Mammary epithelial cell (primary cell): ENCODE data around the gene CTNNBL1.

Source experiments
- EZH2 ChIP-seq: IDR thresholded peaks from 2 replicates; pipeline ENCODE4 v1.6.1; 2012; ENCODE audit warnings: low read length, inconsistent platforms, borderline replicate concordance
- TF ChIP-seq, protein P1 (sequence below), 2 donors: IDR thresholded peaks in 1 of 2; conservative IDR thresholded peaks in 1 of 2; 2 replicates each; pipeline ENCODE4 v1.5.1; 2011 to 2012; ENCODE audit warnings: inconsistent platforms in 2 of 2, low read length in 2 of 2, mild to moderate bottlenecking in 2 of 2, control low read depth in 1 of 2, low read depth in 1 of 2; ENCODE audit not compliant: insufficient read depth in 1 of 2; ENCODE audit errors: extremely low read depth in 1 of 2

DNA sequence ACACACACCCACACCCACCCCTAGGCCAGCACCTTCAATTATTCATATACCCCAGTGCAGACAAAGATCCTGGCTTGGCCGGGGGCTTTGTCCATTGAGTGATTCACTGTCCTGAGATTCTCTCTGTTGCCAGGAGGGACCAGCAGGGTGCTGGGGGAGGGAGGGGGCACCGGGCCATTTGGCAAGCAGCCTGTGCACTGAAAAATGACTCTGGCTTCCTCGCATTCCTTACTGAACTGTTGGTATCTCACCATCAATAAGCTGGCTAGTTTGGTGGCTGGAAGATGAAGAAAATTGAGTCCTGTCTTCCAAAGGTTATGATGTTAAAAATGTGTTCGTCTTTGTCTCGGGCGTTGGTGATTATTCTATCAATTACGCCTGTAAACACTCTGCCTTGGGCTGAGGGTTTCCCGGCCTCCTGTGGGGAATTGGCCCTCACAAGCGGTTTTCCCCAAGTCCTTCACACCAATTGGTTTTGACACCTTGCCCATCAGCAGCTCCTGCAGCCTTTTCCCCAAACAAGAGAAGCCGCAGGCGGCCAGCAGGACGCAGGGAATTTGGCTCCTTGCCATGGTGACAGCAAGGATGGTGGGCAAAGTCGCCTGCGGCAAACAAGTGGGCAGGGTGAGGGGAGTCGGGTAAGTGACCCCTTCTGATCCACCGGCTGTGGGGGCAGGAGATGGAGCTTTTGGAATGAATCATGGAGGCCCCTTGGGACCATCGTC is 214.0 kb downstream of the CTNNBL1 start:
- TF ChIP-seq, protein P1, sequence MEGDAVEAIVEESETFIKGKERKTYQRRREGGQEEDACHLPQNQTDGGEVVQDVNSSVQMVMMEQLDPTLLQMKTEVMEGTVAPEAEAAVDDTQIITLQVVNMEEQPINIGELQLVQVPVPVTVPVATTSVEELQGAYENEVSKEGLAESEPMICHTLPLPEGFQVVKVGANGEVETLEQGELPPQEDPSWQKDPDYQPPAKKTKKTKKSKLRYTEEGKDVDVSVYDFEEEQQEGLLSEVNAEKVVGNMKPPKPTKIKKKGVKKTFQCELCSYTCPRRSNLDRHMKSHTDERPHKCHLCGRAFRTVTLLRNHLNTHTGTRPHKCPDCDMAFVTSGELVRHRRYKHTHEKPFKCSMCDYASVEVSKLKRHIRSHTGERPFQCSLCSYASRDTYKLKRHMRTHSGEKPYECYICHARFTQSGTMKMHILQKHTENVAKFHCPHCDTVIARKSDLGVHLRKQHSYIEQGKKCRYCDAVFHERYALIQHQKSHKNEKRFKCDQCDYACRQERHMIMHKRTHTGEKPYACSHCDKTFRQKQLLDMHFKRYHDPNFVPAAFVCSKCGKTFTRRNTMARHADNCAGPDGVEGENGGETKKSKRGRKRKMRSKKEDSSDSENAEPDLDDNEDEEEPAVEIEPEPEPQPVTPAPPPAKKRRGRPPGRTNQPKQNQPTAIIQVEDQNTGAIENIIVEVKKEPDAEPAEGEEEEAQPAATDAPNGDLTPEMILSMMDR (conservative IDR thresholded peaks at IDR 0.05 in 1 of 2, IDR thresholded peaks at IDR 0.05 in 1 of 2; ENCODE audit: extremely low read depth in 1 of 2, insufficient read depth in 1 of 2, low read depth in 1 of 2, low read length in 2 of 2) = no peak
- no peak for TF ChIP-seq EZH2
